BJ (cell line): Measurements from ENCODE around the gene KICS2. TPM values are rescaled to one million over a fixed set of nuclear protein-coding genes. Genes with fewer than 3 reads are reported as not detected.

Experiments used
- CTCF ChIA-PET: fragments of 350-600 bp; formaldehyde crosslinking; extraction: SDS; loops from one replicate; lab custom pipeline; 2021; ENCODE audit warnings: antibody characterized with exemption, inconsistent platforms; lab: Yijun Ruan, JAX
- POLR2A ChIA-PET: fragments of 300-600 bp; sonication (Branson Sonifier 250); formaldehyde crosslinking; extraction: SDS; loops from one replicate; lab custom pipeline; 2021; ENCODE audit warnings: antibody characterized with exemption; lab: Charles Lee
- DNase-seq: peaks from one replicate; pipeline ENCODE4 v3.0.0-alpha.2; 2011; ENCODE audit warnings: low read depth
- H3K27me3 ChIP-seq: 2 replicates; pipeline ENCODE4 v1.6.0; 2011; ENCODE audit warnings: low read length; ENCODE audit not compliant: control insufficient read depth, insufficient read depth
- H3K36me3 ChIP-seq: 2 replicates; pipeline ENCODE4 v1.5.1; 2011; ENCODE audit warnings: low read length; ENCODE audit not compliant: control insufficient read depth, insufficient read depth
- H3K4me3 ChIP-seq: 2 replicates; pipeline ENCODE4 v1.5.1; 2011; ENCODE audit warnings: low read depth, mild to moderate bottlenecking, control low read depth, low read length
- polyA plus RNA-seq: library from polyadenylated mRNA; depleted of rRNA; stranded (reverse); fragments of >200 nt; gene quantifications from 2 replicates; pipeline ENCODE4 v1.2.3, GENCODE V29; 2011
- TF ChIP-seq, protein P1 (sequence below): IDR thresholded peaks from 2 replicates; pipeline ENCODE4 v1.5.1; 2011; ENCODE audit warnings: low read depth, mild to moderate bottlenecking, control low read depth, inconsistent platforms, low read length, moderate library complexity; ENCODE audit not compliant: insufficient read depth

Gene KICS2
- polyA plus RNA-seq, 1 experiment: 3.3 TPM

- TF ChIP-seq, protein P1, sequence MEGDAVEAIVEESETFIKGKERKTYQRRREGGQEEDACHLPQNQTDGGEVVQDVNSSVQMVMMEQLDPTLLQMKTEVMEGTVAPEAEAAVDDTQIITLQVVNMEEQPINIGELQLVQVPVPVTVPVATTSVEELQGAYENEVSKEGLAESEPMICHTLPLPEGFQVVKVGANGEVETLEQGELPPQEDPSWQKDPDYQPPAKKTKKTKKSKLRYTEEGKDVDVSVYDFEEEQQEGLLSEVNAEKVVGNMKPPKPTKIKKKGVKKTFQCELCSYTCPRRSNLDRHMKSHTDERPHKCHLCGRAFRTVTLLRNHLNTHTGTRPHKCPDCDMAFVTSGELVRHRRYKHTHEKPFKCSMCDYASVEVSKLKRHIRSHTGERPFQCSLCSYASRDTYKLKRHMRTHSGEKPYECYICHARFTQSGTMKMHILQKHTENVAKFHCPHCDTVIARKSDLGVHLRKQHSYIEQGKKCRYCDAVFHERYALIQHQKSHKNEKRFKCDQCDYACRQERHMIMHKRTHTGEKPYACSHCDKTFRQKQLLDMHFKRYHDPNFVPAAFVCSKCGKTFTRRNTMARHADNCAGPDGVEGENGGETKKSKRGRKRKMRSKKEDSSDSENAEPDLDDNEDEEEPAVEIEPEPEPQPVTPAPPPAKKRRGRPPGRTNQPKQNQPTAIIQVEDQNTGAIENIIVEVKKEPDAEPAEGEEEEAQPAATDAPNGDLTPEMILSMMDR: no peak
- POLR2A ChIA-PET: no interaction called here
- no peaks in the 10 kb centered on the region for H3K27me3 ChIP-seq
- CTCF ChIA-PET: interaction anchor here (0.7 to 9.4 kb wide), 5 partner anchors 13 to 436 kb away, joined by 3 to 78 read pairs (median 5); no protein-coding TSS in a partner anchor
- DNase-seq: no peak
- H3K4me3 ChIP-seq: no peak overlapping the region
- H3K36me3 ChIP-seq: no peaks in the 10 kb centered on the region
Observed at GRCh38 chr12:64261813-64262212, 39.7 kb upstream of the KICS2 start.

DNA sequence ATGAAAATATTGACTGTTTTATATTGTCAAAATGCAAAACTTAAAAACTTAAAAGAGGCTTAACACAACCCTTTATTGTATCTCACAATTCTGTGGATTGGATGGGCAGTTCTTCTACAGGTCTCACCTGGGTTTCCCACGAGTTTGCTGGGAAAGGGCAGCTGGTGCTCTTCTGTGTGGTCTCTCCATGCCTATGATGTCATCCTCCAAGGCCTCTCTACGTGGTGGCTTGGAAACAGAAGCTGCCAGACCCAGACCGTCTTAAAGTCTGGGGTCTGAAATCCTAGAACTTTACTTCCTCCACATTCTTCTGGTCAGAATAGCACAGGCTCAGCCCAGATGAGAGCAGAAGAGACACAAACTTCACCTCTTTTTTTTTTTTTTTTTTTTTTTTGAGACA lies 36.5 kb upstream of the KICS2 start:
- no peak for DNase-seq
- CTCF ChIA-PET: interaction anchor here (0.7 to 9.4 kb wide), 3 partner anchors 414 to 433 kb away, joined by 5 to 78 read pairs (median 5); partner anchors contain the start of gene SRGAP1
- TF ChIP-seq, protein P1: no peak
- POLR2A ChIA-PET: no interaction called here
- no peaks in the 10 kb centered on the region for H3K27me3 ChIP-seq
- no peaks in the 10 kb centered on the region for H3K36me3 ChIP-seq
- no peak overlapping the region for H3K4me3 ChIP-seq

DNA sequence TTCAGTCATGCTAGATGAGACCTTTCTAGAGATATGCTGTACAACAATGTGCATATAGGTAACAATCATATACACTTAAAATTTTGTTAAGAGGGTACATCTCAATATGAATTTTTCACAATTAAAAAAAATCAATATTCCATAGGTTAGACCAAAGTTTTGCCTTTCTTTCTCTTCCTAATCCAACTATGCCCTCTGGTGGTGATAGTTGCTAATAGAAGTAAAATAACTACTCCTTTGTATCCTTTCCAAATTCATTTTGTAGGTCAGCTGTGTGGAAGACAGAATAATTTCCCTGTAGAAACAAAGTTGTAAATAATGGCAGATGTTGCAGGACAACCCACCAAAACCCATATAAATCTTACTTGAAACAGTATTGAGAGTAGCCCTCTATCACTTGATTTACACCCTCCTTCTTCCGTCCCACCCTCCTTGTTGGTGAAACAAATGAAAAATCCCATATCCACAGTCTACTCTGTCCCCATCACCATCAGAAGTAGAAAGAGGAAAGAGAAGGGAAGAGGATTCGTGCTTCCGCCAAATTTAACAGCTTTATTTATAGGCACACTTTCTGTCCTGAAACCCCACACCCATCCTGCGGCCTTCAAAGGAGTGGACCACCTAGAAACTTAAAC lies 34.2 kb upstream of the KICS2 start:
- no peak overlapping the region for H3K4me3 ChIP-seq
- no peaks in the 10 kb centered on the region for H3K27me3 ChIP-seq
- ChIA-PET CTCF (interaction anchor here (0.7 to 9.4 kb wide), 15 partner anchors 10 to 455 kb away, joined by 3 to 78 read pairs (median 4); partner anchors contain the start of genes SRGAP1 and XPOT), POLR2A (no interaction called here)
- TF ChIP-seq, protein P1: peak; percentile 55
- no peaks in the 10 kb centered on the region for H3K36me3 ChIP-seq
- no peak for DNase-seq

GRCh38 chr12:64255249-64255648 lies 33.2 kb upstream of the KICS2 start:
- POLR2A ChIA-PET: no interaction called here
- H3K27me3 ChIP-seq: no peaks in the 10 kb centered on the region
- CTCF ChIA-PET: interaction anchor here (0.8 to 9.4 kb wide), 8 partner anchors 9 to 430 kb away, joined by 3 to 78 read pairs (median 7); partner anchors contain the start of gene SRGAP1
- no peaks in the 10 kb centered on the region for H3K36me3 ChIP-seq
- TF ChIP-seq, protein P1: no peak
- no peak for DNase-seq
- H3K4me3 ChIP-seq: no peak overlapping the region

- no peaks in the 10 kb centered on the region for H3K36me3 ChIP-seq
- H3K27me3 ChIP-seq: no peaks in the 10 kb centered on the region
- TF ChIP-seq, protein P1: no peak
- ChIA-PET CTCF (interaction anchor here (1.0 to 9.4 kb wide), 3 partner anchors 409 to 428 kb away, joined by 3 to 78 read pairs (median 42); partner anchors contain the start of gene SRGAP1), POLR2A (no interaction called here)
- no peak overlapping the region for H3K4me3 ChIP-seq
- DNase-seq: no peak
Observed at GRCh38 chr12:64253356-64253755, 31.3 kb upstream of the KICS2 start.
